Neuron (in vitro differentiated cells): ENCODE results near the gene EEA1.
"Not testable (repeated sequence)": the region's sequence is repeated elsewhere in the genome, so short reads cannot be mapped to it uniquely, and the experiment has no call there.

ENCODE experiments used
- H2AFZ ChIP-seq: one replicate; pipeline ENCODE4 v1.6.1; 2013; ENCODE audit warnings: low read depth, mild to moderate bottlenecking, inconsistent platforms, low read length, moderate library complexity
- H3K27me3 ChIP-seq: one replicate; pipeline ENCODE4 v1.6.1; 2013; ENCODE audit warnings: low read length; ENCODE audit not compliant: insufficient read depth
- H3K36me3 ChIP-seq: one replicate; pipeline ENCODE4 v1.6.1; 2013; ENCODE audit warnings: low read length; ENCODE audit not compliant: insufficient read depth
- H3K4me1 ChIP-seq: one replicate; pipeline ENCODE4 v1.6.1; 2013; ENCODE audit warnings: low read length; ENCODE audit not compliant: insufficient read depth
- H3K4me3 ChIP-seq: 2 replicates; pipeline ENCODE4 v1.5.1; 2013; ENCODE audit warnings: mild to moderate bottlenecking, low read length, moderate library complexity
- H3K9me3 ChIP-seq: one replicate; pipeline ENCODE4 v1.6.1; 2013; ENCODE audit warnings: low read length

EEA1 gene

GRCh38 chr12:92803903-92804302, 125.2 kb downstream of the EEA1 start:
- peaks cover 29% of the 10 kb centered on the region for H3K36me3 ChIP-seq
- no peak overlapping the region for H2AFZ ChIP-seq
- no peak overlapping the region for H3K4me3 ChIP-seq
- no peaks in the 10 kb centered on the region for H3K4me1 ChIP-seq
- H3K27me3 ChIP-seq, result no peaks in the 10 kb centered on the region
- H3K9me3 ChIP-seq, result no peaks in the 10 kb centered on the region

- Histone ChIP-seq H3K27me3 (no peaks in the 10 kb centered on the region), H3K4me1 (no peaks in the 10 kb centered on the region), H3K4me3 (no peak overlapping the region), H3K36me3 (peaks cover 26% of the 10 kb centered on the region), H3K9me3 (no peaks in the 10 kb centered on the region), H2AFZ (no peak overlapping the region)
These were observed 126.2 kb downstream of the EEA1 start for GRCh38 chr12:92802906-92803305.

DNA sequence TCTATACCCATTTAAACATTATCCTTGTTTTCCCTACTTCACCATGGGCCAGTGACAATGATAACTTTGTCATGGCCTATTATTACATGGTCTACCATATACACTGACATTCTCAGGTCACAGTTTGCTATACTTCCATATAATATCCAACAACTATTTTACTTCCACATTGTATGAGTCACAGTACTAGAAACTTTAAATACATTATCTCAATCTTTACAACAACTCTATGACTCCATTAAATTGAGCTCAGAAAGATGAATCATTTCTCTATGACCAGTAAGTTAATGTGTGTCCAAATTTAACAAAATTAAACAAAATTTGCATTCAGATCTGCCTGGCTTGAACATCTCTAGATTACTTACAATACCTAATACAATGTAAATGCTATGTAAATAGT, 132.4 kb downstream of the EEA1 start:
- Histone ChIP-seq H2AFZ (no peak overlapping the region), H3K4me3 (no peak overlapping the region), H3K27me3 (no peaks in the 10 kb centered on the region), H3K4me1 (no peaks in the 10 kb centered on the region), H3K9me3 (no peaks in the 10 kb centered on the region), H3K36me3 (peaks cover 24% of the 10 kb centered on the region)

- H3K4me3 ChIP-seq, result no peak overlapping the region
- peaks cover 15% of the 10 kb centered on the region for H3K36me3 ChIP-seq
- H2AFZ ChIP-seq, result no peak overlapping the region
- H3K27me3 ChIP-seq, result no peaks in the 10 kb centered on the region
- no peaks in the 10 kb centered on the region for H3K4me1 ChIP-seq
- peaks cover 3% of the 10 kb centered on the region for H3K9me3 ChIP-seq
These were observed 134.3 kb downstream of the EEA1 start for GRCh38 chr12:92794814-92795213.

DNA sequence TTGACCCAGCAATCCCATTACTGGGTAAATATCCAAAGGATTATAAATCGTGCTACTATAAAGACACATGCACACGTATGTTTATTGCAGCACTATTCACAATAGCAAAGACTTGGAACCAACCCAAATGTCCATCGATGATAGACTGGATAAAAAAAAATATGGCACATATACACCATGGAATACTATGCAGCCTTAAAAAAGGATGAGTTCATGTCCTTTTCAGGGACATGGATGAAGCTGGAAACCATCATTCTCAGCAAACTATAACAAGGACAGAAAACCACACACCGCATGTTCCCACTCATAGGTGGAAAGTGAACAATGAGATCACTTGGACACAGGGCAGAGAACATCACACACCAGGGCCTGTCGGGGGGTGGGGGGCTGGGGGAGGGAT, 134.7 kb downstream of the EEA1 start:
- not testable (repeated sequence) for H3K4me1 ChIP-seq, H2AFZ ChIP-seq, H3K27me3 ChIP-seq, H3K4me3 ChIP-seq, H3K9me3 ChIP-seq
- H3K36me3 ChIP-seq, result peaks cover 15% of the 10 kb centered on the region

DNA sequence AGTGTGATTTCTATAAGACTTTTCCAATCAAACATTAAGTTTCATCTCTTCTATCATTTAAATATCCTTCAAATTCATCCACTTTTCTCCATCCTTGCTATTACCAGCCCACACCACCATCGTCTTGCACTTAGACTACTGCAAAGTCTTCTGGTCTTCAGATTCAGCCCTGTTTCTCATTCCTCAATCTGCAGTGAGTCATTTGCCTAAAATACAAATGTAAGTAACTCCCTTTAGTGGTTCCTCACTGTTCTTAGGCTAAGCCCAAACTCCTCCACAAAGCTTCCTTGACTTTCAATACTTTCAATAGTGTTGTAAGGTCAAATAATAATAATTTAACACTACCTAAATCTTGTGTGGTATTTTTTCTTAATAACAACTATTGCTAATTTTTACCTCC, 143.1 kb downstream of the EEA1 start:
- Histone ChIP-seq H3K9me3 (peaks cover 3% of the 10 kb centered on the region), H3K4me3 (no peak overlapping the region), H3K4me1 (no peaks in the 10 kb centered on the region), H3K36me3 (peaks cover 12% of the 10 kb centered on the region), H2AFZ (no peak overlapping the region), H3K27me3 (no peaks in the 10 kb centered on the region)

- Histone ChIP-seq H3K4me3 (no peak overlapping the region), H3K36me3 (peaks cover 12% of the 10 kb centered on the region), H3K27me3 (no peaks in the 10 kb centered on the region), H2AFZ (no peak overlapping the region), H3K4me1 (no peaks in the 10 kb centered on the region), H3K9me3 (peaks cover 3% of the 10 kb centered on the region)
These were observed 143.5 kb downstream of the EEA1 start for GRCh38 chr12:92785563-92785950.

- Histone ChIP-seq H2AFZ (no peak overlapping the region), H3K36me3 (peaks cover 12% of the 10 kb centered on the region), H3K27me3 (no peaks in the 10 kb centered on the region), H3K9me3 (no peaks in the 10 kb centered on the region), H3K4me1 (no peaks in the 10 kb centered on the region), H3K4me3 (no peak overlapping the region)
These were observed 144.1 kb downstream of the EEA1 start for GRCh38 chr12:92784797-92785562.

DNA sequence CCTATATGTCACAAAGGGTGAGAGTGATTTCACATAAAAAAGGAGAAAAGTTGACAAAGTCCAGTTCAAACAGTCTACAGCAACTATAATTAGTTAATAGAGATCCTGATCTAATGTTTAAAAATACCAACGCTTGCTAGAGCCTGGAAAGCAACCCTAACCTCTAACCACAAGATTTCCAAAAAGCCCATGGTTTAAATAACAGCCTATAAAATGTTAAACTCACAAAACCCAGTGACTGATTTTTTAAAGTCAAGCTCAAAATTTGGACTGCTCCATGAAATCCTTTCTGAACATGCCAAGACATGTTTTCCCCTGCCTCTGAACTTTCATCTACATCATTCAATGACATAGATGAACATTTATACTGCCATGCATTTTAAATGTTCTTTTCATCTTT, 144.7 kb downstream of the EEA1 start:
- peaks cover 14% of the 10 kb centered on the region for H3K36me3 ChIP-seq
- no peaks in the 10 kb centered on the region for H3K4me1 ChIP-seq
- no peak overlapping the region for H3K4me3 ChIP-seq
- H3K27me3 ChIP-seq, result no peaks in the 10 kb centered on the region
- H3K9me3 ChIP-seq, result no peaks in the 10 kb centered on the region
- no peak overlapping the region for H2AFZ ChIP-seq

DNA sequence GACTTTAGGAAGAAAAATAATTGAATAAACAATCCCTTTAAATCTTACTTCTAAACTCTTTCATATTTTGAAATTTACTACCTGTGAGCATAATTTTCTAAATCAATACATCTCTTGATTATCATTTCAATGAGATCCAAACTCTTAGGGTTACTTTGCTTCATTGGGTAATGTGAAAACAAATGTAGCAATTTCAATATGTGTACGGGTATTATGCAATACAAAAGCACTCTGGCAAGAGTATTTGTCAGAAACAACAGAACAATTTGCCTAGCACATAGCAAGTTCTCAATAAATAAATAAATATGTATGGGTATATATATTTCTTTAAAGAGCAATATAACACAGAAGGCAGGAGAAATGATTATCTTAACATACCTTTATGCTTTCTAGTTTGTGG, 149.2 kb downstream of the EEA1 start:
- H3K4me1 ChIP-seq, result no peaks in the 10 kb centered on the region
- no peaks in the 10 kb centered on the region for H3K27me3 ChIP-seq
- H3K9me3 ChIP-seq, result no peaks in the 10 kb centered on the region
- H2AFZ ChIP-seq, result no peak overlapping the region
- peaks cover 34% of the 10 kb centered on the region for H3K36me3 ChIP-seq
- H3K4me3 ChIP-seq, result no peak overlapping the region

GRCh38 chr12:92778525-92778924, 150.6 kb downstream of the EEA1 start:
- peaks cover 33% of the 10 kb centered on the region for H3K36me3 ChIP-seq
- H3K4me1 ChIP-seq, result no peaks in the 10 kb centered on the region
- H2AFZ ChIP-seq, result no peak overlapping the region
- H3K4me3 ChIP-seq, result no peak overlapping the region
- H3K9me3 ChIP-seq, result no peaks in the 10 kb centered on the region
- H3K27me3 ChIP-seq, result no peaks in the 10 kb centered on the region

GRCh38 chr12:92775416-92775815, 153.7 kb downstream of the EEA1 start:
- Histone ChIP-seq H3K4me1 (no peaks in the 10 kb centered on the region), H3K36me3 (peaks cover 22% of the 10 kb centered on the region), H2AFZ (no peak overlapping the region), H3K4me3 (no peak overlapping the region), H3K27me3 (no peaks in the 10 kb centered on the region), H3K9me3 (no peaks in the 10 kb centered on the region)

- H3K9me3 ChIP-seq, result no peaks in the 10 kb centered on the region
- peaks cover 10% of the 10 kb centered on the region for H3K4me1 ChIP-seq
- no peak overlapping the region for H3K4me3 ChIP-seq
- peaks cover 4% of the 10 kb centered on the region for H3K36me3 ChIP-seq
- H2AFZ ChIP-seq, result no peak overlapping the region
- H3K27me3 ChIP-seq, result no peaks in the 10 kb centered on the region
These were observed 158.1 kb downstream of the EEA1 start for GRCh38 chr12:92771001-92771400.
